ENCODE measurements around the gene SYT2. TPM values are rescaled to one million over a fixed set of nuclear protein-coding genes. Genes with fewer than 3 reads are reported as not detected.

The SYT2 gene
- total and polyA plus RNA-seq, 2 of the 13 experiments (the other 11 are each of a cell fraction or from before 2014, with no cell fraction given) = not detected

DNA sequence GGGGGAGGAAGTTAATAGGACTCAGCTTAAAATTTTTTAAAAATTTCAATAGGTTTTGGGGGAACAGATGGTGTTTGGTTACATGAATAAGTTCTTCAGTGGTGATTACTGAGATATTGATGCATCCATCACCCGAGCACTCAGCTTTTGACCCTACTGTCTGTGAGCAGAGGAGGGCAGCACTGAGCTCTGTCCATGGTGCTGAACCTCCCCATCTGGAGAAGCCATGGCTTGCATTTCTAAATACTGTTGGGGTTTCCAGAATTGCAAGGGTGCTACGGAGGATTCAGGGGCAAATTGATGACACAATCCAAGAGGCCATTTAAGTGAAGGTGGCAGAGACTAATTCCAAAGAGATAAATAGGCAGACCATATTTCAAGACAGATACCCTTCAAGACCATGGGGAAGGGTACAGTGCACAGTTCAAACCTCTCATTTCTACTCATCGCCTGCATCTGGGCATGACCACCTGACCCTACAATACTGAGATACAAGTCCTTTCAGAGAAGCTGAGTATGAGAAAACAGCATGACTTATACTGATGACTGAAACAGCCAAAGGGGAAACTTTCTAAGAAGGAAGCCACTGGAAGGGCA, 17.2 kb downstream of the SYT2 start (continued):
- TF ChIP-seq SMAD9 (CRISPR knock-in tag; IDR thresholded peaks at IDR 0.05) = no peak
- peak; percentile 83; the same call in 1 of the 2 replicates for TF ChIP-seq ZNF557 (CRISPR knock-in tag; IDR thresholded peaks at IDR 0.05)
- peak; percentile 41; the same call in 1 of the 2 replicates for TF ChIP-seq SIX1 (CRISPR knock-in tag; IDR thresholded peaks at IDR 0.05; ENCODE audit: borderline replicate concordance)
- TF ChIP-seq NR2C2 (CRISPR knock-in tag; IDR thresholded peaks at IDR 0.05; ENCODE audit: borderline replicate concordance) = no peak
- no peak for TF ChIP-seq AGO1 (IDR thresholded peaks at IDR 0.05; ENCODE audit: low read depth, low read length, poor library complexity, severe bottlenecking)
- TF ChIP-seq HCFC1 (IDR thresholded peaks at IDR 0.05; ENCODE audit: low read depth, low read length) = no peak
- TF ChIP-seq SP1 (IDR thresholded peaks at IDR 0.05) = no peak
- no peak for TF ChIP-seq SP1 (CRISPR knock-in tag; IDR thresholded peaks at IDR 0.05)
- TF ChIP-seq ZBTB42 (CRISPR knock-in tag; IDR thresholded peaks at IDR 0.05) = no peak
- TF ChIP-seq MTF2 (CRISPR knock-in tag; IDR thresholded peaks at IDR 0.05; ENCODE audit: borderline replicate concordance) = no peak
- no peak for TF ChIP-seq GABPB1 (CRISPR knock-in tag; IDR thresholded peaks at IDR 0.05)
- TF ChIP-seq CCAR2 (optimal IDR thresholded peaks at IDR 0.05; ENCODE audit: low read depth, low read length) = no peak
- no peak for TF ChIP-seq ZFP62 (CRISPR knock-in tag; IDR thresholded peaks at IDR 0.05)
- TF ChIP-seq IKZF5 (CRISPR knock-in tag; IDR thresholded peaks at IDR 0.05) = peak; percentile 84; the same call in 1 of the 2 replicates
- TF ChIP-seq DNMT3B (CRISPR knock-in tag; conservative IDR thresholded peaks at IDR 0.05) = peak; percentile 88; the same call in 1 of the 2 replicates
- TF ChIP-seq MATR3 (CRISPR knock-in tag; IDR thresholded peaks at IDR 0.05) = no peak
- TF ChIP-seq BRF2 (CRISPR knock-in tag; IDR thresholded peaks at IDR 0.05) = no peak
- 0 out of 2 replicates have a peak, but pooled peaks have one; percentile 55 for TF ChIP-seq TOPORS (CRISPR knock-in tag; IDR thresholded peaks at IDR 0.05)
- no peak for TF ChIP-seq ZSCAN29 (CRISPR knock-in tag; conservative IDR thresholded peaks at IDR 0.05)
- peak; percentile 45 for TF ChIP-seq CTCF (CRISPR knock-in tag; IDR thresholded peaks at IDR 0.05)
- TF ChIP-seq ZKSCAN5 (CRISPR knock-in tag; IDR thresholded peaks at IDR 0.05) = no peak
